ENCODE results near the gene PRKCH. TPM values are rescaled to one million over a fixed set of nuclear protein-coding genes. Genes with fewer than 3 reads are reported as not detected.

Gene PRKCH
- total RNA-seq, 1 donor from 2014 or later: 74.4 TPM

- H3K9me3 ChIP-seq: no peaks in the 10 kb centered on the region
- TF ChIP-seq CTCF (IDR thresholded peaks at IDR 0.05): no peak
- ATAC-seq (no peak), DNase-seq (no peak)
- no peak overlapping the region for H3K4me3 ChIP-seq
- intact Hi-C loops (cut with DNase I): no loop called here
- H3K27me3 ChIP-seq: no peaks in the 10 kb centered on the region
- H3K36me3 ChIP-seq: no peaks in the 10 kb centered on the region
- H3K4me1 ChIP-seq: peaks cover 46% of the 10 kb centered on the region
- H3K27ac ChIP-seq: no peak overlapping the region
Measured at GRCh38 chr14:61569308-61569707, 247.9 kb downstream of the PRKCH start.

GRCh38 chr14:61569812-61570548 lies 248.6 kb downstream of the PRKCH start:
- intact Hi-C loops (cut with DNase I): no loop called here
- peak; percentile 76 for DNase-seq

GRCh38 chr14:61570549-61571290 lies 249.3 kb downstream of the PRKCH start:
- no peak for TF ChIP-seq CTCF (IDR thresholded peaks at IDR 0.05)
- intact Hi-C loops (cut with DNase I): no loop called here
- ATAC-seq (peak; percentile 8), DNase-seq (no peak)
- peaks cover 35% of the 10 kb centered on the region for H3K4me1 ChIP-seq
- peak overlapping the region; percentile 12 for H3K27ac ChIP-seq
- H3K9me3 ChIP-seq: no peaks in the 10 kb centered on the region
- no peak overlapping the region for H3K4me3 ChIP-seq
- no peaks in the 10 kb centered on the region for H3K36me3 ChIP-seq
- H3K27me3 ChIP-seq: no peaks in the 10 kb centered on the region

More at GRCh38 chr14:61569812-61570548, 248.6 kb downstream of the PRKCH start:
- no peak overlapping the region for H3K4me3 ChIP-seq
- H3K27ac ChIP-seq: peak overlapping the region; percentile 12
- no peaks in the 10 kb centered on the region for H3K9me3 ChIP-seq
- no peaks in the 10 kb centered on the region for H3K27me3 ChIP-seq
- H3K4me1 ChIP-seq: peaks cover 39% of the 10 kb centered on the region
- no peak for TF ChIP-seq CTCF (IDR thresholded peaks at IDR 0.05)
- peak; percentile 84 for ATAC-seq
- no peaks in the 10 kb centered on the region for H3K36me3 ChIP-seq

- intact Hi-C loops (cut with DNase I): no loop called here
- TF ChIP-seq CTCF (IDR thresholded peaks at IDR 0.05): no peak
- no peaks in the 10 kb centered on the region for H3K9me3 ChIP-seq
- ATAC-seq: no peak
- H3K4me1 ChIP-seq: peaks cover 31% of the 10 kb centered on the region
- no peak overlapping the region for H3K4me3 ChIP-seq
- H3K27ac ChIP-seq: no peak overlapping the region
- no peaks in the 10 kb centered on the region for H3K36me3 ChIP-seq
- H3K27me3 ChIP-seq: no peaks in the 10 kb centered on the region
- DNase-seq: no peak
Measured at GRCh38 chr14:61571917-61572316, 250.5 kb downstream of the PRKCH start.

- H3K4me3 ChIP-seq: no peak overlapping the region
- DNase-seq (no peak), ATAC-seq (no peak)
- H3K9me3 ChIP-seq: no peaks in the 10 kb centered on the region
- H3K4me1 ChIP-seq: peaks cover 25% of the 10 kb centered on the region
- no peak overlapping the region for H3K27ac ChIP-seq
- no peaks in the 10 kb centered on the region for H3K27me3 ChIP-seq
- intact Hi-C loops (cut with DNase I): no loop called here
- TF ChIP-seq CTCF (IDR thresholded peaks at IDR 0.05): no peak
- no peaks in the 10 kb centered on the region for H3K36me3 ChIP-seq
Measured at GRCh38 chr14:61573321-61573720, 251.9 kb downstream of the PRKCH start.
